RWPE1 (cell line): Measurements from ENCODE around the gene MYO18A.

Source experiments
- CTCF ChIA-PET: fragments of 350-600 bp; sonication (Branson Sonifier 250); formaldehyde crosslinking; extraction: SDS; loops from one replicate; lab custom pipeline; 2021; lab: Yijun Ruan, JAX
- POLR2A ChIA-PET: fragments of 400-600 bp; formaldehyde crosslinking; extraction: SDS; loops from one replicate; lab custom pipeline; 2020; ENCODE audit warnings: antibody characterized with exemption; ENCODE audit not compliant: low non-redundant PET; lab: Yijun Ruan, JAX
- DNase-seq: peaks from one replicate; pipeline ENCODE4 v3.0.0; 2012; ENCODE audit warnings: low spot score
- H3K27ac ChIP-seq: fragments of 450-650 bp; 2 replicates; pipeline ENCODE4 v1.5.1; 2017
- CTCF ChIP-seq: fragments of 450-650 bp; conservative IDR thresholded peaks from 2 replicates; pipeline ENCODE4 v1.5.1; 2017; ENCODE audit warnings: low read depth, mild to moderate bottlenecking

Gene MYO18A

GRCh38 chr17:29168079-29168758, 12.0 kb downstream of the MYO18A start:
- no peak for DNase-seq
- CTCF ChIA-PET, result no interaction called here
- POLR2A ChIA-PET, result no interaction called here

GRCh38 chr17:29167393-29168078, 12.7 kb downstream of the MYO18A start:
- ChIA-PET CTCF (no interaction called here), POLR2A (no interaction called here)
- H3K27ac ChIP-seq, result no peak overlapping the region
- DNase-seq, result no peak
- no peak for TF ChIP-seq CTCF

More at GRCh38 chr17:29168079-29168758, 12.0 kb downstream of the MYO18A start:
- no peak for TF ChIP-seq CTCF
- peak overlapping the region; percentile 5; the same call in 1 of the 2 replicates for H3K27ac ChIP-seq

- ChIA-PET CTCF (interaction anchor here (0.6 kb wide), 1 partner anchor 13 kb away, joined by 3 read pairs; no protein-coding TSS in a partner anchor), POLR2A (no interaction called here)
- no peak overlapping the region for H3K27ac ChIP-seq
- no peak for DNase-seq
- no peak for TF ChIP-seq CTCF
Observed at GRCh38 chr17:29166507-29166887, 13.7 kb downstream of the MYO18A start.

GRCh38 chr17:29165800-29166506, 14.2 kb downstream of the MYO18A start:
- no peak for DNase-seq
- TF ChIP-seq CTCF, result no peak
- H3K27ac ChIP-seq, result no peak overlapping the region
- POLR2A ChIA-PET, result no interaction called here
- CTCF ChIA-PET, result interaction anchor here (0.6 kb wide), 1 partner anchor 938 kb away, joined by 3 read pairs; no protein-coding TSS in a partner anchor

GRCh38 chr17:29165261-29165660, 14.9 kb downstream of the MYO18A start:
- CTCF ChIA-PET, result interaction anchor here (0.6 to 0.7 kb wide), 2 partner anchors 10 to 939 kb away, joined by 3 read pairs; no protein-coding TSS in a partner anchor
- no peak for DNase-seq
- H3K27ac ChIP-seq, result no peak overlapping the region
- no peak for TF ChIP-seq CTCF
- POLR2A ChIA-PET, result no interaction called here

- no peak for TF ChIP-seq CTCF
- H3K27ac ChIP-seq, result peak overlapping the region; percentile 7
- DNase-seq, result no peak
- ChIA-PET CTCF (interaction anchor here (1.2 kb wide), 1 partner anchor 13 kb away, joined by 3 read pairs; no protein-coding TSS in a partner anchor), POLR2A (no interaction called here)
Observed at GRCh38 chr17:29163563-29163962, 16.6 kb downstream of the MYO18A start.
